GM12892 (cell line): Measurements from ENCODE around the gene HGF.

Experiments used
- POLR2A ChIP-seq: IDR thresholded peaks from 2 replicates; pipeline ENCODE4 v1.6.1; 2011; ENCODE audit warnings: low read depth, low read length, control low read depth
- TAF1 ChIP-seq: IDR thresholded peaks from 2 replicates; pipeline ENCODE4 v1.6.1; 2011; ENCODE audit warnings: low read depth, mild to moderate bottlenecking, control low read depth, low read length, borderline replicate concordance

GRCh38 chr7:81789406-81790119, 19.7 kb upstream of the HGF start:
- no peak for TF ChIP-seq POLR2A
- TF ChIP-seq TAF1 = no peak
